ENCODE data around the gene TAF4. TPM values are rescaled to one million over a fixed set of nuclear protein-coding genes. Genes with fewer than 3 reads are reported as not detected.

The TAF4 gene
- total RNA-seq, 1 donor from 2014 or later = 166 TPM

GRCh38 chr20:61933951-61934715 is 131.5 kb downstream of the TAF4 start:
- Histone ChIP-seq H3K27me3 (no peaks in the 10 kb centered on the region), H3K27ac (no peak overlapping the region), H3K4me3 (no peak overlapping the region), H3K36me3 (no peaks in the 10 kb centered on the region), H3K4me1 (no peaks in the 10 kb centered on the region), H3K9me3 (no peaks in the 10 kb centered on the region)
- TF ChIP-seq CTCF (IDR thresholded peaks at IDR 0.05) = no peak
- peak in 1 of 2 donors; percentile 50 for DNase-seq (ENCODE audit: low spot score in 2 of 2)
- intact Hi-C loops (cut with DNase I) = no loop called here

- Histone ChIP-seq H3K27ac (no peak overlapping the region), H3K9me3 (no peaks in the 10 kb centered on the region), H3K4me1 (no peaks in the 10 kb centered on the region), H3K4me3 (no peak overlapping the region), H3K36me3 (no peaks in the 10 kb centered on the region), H3K27me3 (no peaks in the 10 kb centered on the region)
- DNase-seq (ENCODE audit: low spot score in 2 of 2) = no peak
- TF ChIP-seq CTCF (IDR thresholded peaks at IDR 0.05) = no peak
- intact Hi-C loops (cut with DNase I) = no loop called here
These were observed 132.2 kb downstream of the TAF4 start for GRCh38 chr20:61933481-61933950.

DNA sequence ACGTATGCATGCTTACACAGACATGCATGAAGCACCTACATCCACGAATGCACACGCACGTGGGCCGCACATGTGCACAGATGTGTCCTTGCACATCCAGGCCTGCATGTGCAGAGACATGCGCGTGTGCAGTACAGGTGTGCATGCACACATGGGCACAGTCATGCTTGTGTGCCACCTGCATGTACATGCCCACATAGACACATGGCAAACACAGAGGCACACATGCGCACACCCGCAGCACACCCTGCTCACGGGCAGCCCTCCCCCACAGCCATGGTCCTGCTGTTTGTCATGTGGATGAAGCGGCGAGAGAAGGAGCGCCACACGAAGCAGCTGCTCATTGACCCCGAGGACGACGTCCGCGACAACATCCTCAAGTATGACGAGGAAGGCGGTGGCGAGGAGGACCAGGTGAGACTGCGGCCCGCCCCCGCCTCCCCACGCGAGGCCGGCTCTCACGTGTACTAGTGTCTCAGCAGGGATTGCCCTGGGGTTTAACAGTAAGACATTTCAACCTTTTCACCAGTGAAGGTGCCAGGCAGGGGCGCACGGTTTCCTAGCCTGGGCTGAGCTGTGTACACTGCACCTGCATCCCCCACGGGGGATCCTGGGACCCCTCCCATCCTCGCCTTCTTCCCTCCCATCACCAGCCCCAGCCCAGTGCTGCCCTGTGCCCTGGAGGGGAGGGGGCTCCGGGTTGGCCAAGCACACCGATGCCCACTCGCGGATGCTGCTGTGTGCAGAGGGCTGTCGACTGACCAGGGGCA is 132.8 kb downstream of the TAF4 start:
- no peaks in the 10 kb centered on the region for H3K9me3 ChIP-seq
- H3K4me1 ChIP-seq = no peaks in the 10 kb centered on the region
- H3K27ac ChIP-seq = no peak overlapping the region
- peak in 1 of 2 donors; percentile 48 for DNase-seq (ENCODE audit: low spot score in 2 of 2)
- no peaks in the 10 kb centered on the region for H3K27me3 ChIP-seq
- no peaks in the 10 kb centered on the region for H3K36me3 ChIP-seq
- intact Hi-C loops (cut with DNase I) = no loop called here
- no peak overlapping the region for H3K4me3 ChIP-seq
- no peak for TF ChIP-seq CTCF (IDR thresholded peaks at IDR 0.05)

GRCh38 chr20:61932199-61932592 is 133.5 kb downstream of the TAF4 start:
- no peaks in the 10 kb centered on the region for H3K27me3 ChIP-seq
- intact Hi-C loops (cut with DNase I) = no loop called here
- no peak for TF ChIP-seq CTCF (IDR thresholded peaks at IDR 0.05)
- DNase-seq (ENCODE audit: low spot score in 2 of 2) = no peak
- H3K4me3 ChIP-seq = no peak overlapping the region
- H3K4me1 ChIP-seq = no peaks in the 10 kb centered on the region
- H3K36me3 ChIP-seq = no peaks in the 10 kb centered on the region
- no peak overlapping the region for H3K27ac ChIP-seq
- H3K9me3 ChIP-seq = no peaks in the 10 kb centered on the region

DNA sequence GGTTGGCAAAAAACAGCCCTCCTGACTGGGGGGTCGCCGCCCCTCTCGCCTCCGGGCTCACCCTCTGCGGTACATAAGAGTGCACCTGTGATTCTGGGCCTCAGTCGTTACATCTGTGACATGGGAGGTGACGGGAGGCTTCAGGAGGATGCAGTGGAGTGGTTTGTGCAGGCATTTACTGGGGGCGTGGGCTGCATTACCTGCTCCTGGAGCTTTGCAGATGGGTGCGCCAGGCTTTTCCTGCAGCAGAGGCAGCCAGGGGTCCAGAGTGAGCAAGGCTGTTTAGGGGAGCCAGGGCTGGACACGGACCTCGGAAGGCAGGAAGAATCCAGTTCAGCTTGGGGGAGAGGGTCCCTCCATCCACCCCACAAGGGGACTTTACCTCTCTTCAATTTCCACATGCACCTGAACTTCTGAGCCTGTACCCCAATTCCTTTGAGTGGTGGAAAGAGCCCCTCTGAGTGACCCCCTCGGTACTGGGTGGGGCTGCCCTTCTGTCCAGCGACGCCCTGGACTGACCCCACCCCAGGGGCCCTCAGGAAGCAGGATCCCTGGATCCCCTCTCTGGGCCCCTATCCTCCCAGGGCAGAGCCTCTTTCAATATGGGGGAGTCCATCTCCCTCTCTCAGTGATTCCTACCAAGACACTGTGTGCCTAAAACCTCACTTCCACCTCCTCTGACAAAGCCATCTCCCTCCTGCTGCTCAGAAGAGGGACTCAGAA is 134.0 kb downstream of the TAF4 start:
- Histone ChIP-seq H3K9me3 (no peaks in the 10 kb centered on the region), H3K27ac (no peak overlapping the region), H3K4me3 (no peak overlapping the region), H3K27me3 (no peaks in the 10 kb centered on the region), H3K4me1 (no peaks in the 10 kb centered on the region), H3K36me3 (no peaks in the 10 kb centered on the region)
- no peak for TF ChIP-seq CTCF (IDR thresholded peaks at IDR 0.05)
- DNase-seq (ENCODE audit: low spot score in 2 of 2) = no peak
- intact Hi-C loops (cut with DNase I) = no loop called here

All from ascending aorta (tissue), 2 donors.